ENCODE data around the gene LPP. TPM values are rescaled to one million over a fixed set of nuclear protein-coding genes. Genes with fewer than 3 reads are reported as not detected.

LPP gene
- total RNA-seq, 1 donor from 2014 or later, result 93.9 TPM

- TF ChIP-seq CTCF (conservative IDR thresholded peaks at IDR 0.05; ENCODE audit: low read depth, low read length), result no peak
- DNase-seq (ENCODE audit: low read depth), result no peak
- no peak overlapping the region for H3K4me3 ChIP-seq (ENCODE audit: low read depth, low read length)
These were observed 700.8 kb downstream of the LPP start for GRCh38 chr3:188854772-188855149.

- no peak for DNase-seq (ENCODE audit: low read depth)
- H3K4me3 ChIP-seq (ENCODE audit: low read depth, low read length), result no peak overlapping the region
- no peak for TF ChIP-seq CTCF (conservative IDR thresholded peaks at IDR 0.05; ENCODE audit: low read depth, low read length)
These were observed 701.7 kb downstream of the LPP start for GRCh38 chr3:188855675-188856074.

GRCh38 chr3:188860147-188860546 is 706.2 kb downstream of the LPP start:
- no peak for TF ChIP-seq CTCF (conservative IDR thresholded peaks at IDR 0.05; ENCODE audit: low read depth, low read length)
- no peak for DNase-seq (ENCODE audit: low read depth)

GRCh38 chr3:188861842-188862744 is 708.1 kb downstream of the LPP start:
- no peak for DNase-seq (ENCODE audit: low read depth)

More at GRCh38 chr3:188860147-188860546, 706.2 kb downstream of the LPP start:
- no peak overlapping the region for H3K4me3 ChIP-seq (ENCODE audit: low read depth, low read length)

GRCh38 chr3:188863999-188864406 is 710.0 kb downstream of the LPP start:
- DNase-seq (ENCODE audit: low read depth), result no peak
- no peak for TF ChIP-seq CTCF (conservative IDR thresholded peaks at IDR 0.05; ENCODE audit: low read depth, low read length)
- H3K4me3 ChIP-seq (ENCODE audit: low read depth, low read length), result no peak overlapping the region

More at GRCh38 chr3:188861842-188862744, 708.1 kb downstream of the LPP start:
- no peak for TF ChIP-seq CTCF (conservative IDR thresholded peaks at IDR 0.05; ENCODE audit: low read depth, low read length)
- H3K4me3 ChIP-seq (ENCODE audit: low read depth, low read length), result no peak overlapping the region

GRCh38 chr3:188867691-188868265 is 713.8 kb downstream of the LPP start:
- H3K4me3 ChIP-seq (ENCODE audit: low read depth, low read length), result no peak overlapping the region
- DNase-seq (ENCODE audit: low read depth), result no peak
- TF ChIP-seq CTCF (conservative IDR thresholded peaks at IDR 0.05; ENCODE audit: low read depth, low read length), result no peak
